Sigmoid colon (tissue), 4 donors: ENCODE results near the gene DLGAP3.

Experiments used
- EP300 ChIP-seq, 4 donors: sonication (generic); formaldehyde crosslinking; IDR thresholded peaks; one replicate each; pipeline ENCODE4 v1.6.1; 2017; ENCODE audit warnings: antibody characterized with exemption in 4 of 4
- POLR2A ChIP-seq, 2 donors: fragments of 450-650 bp; IDR thresholded peaks; one replicate each; pipeline ENCODE4 v1.6.1; 2016; ENCODE audit warnings: antibody characterized with exemption in 2 of 2, mild to moderate bottlenecking in 2 of 2, moderate library complexity in 2 of 2
- POLR2AphosphoS5 ChIP-seq, 4 donors: sonication (generic); formaldehyde crosslinking; IDR thresholded peaks; one replicate each; pipeline ENCODE4 v1.6.1; 2017; ENCODE audit warnings: antibody characterized with exemption in 4 of 4
- TF ChIP-seq, protein P1 (sequence below), 4 experiments: fragments of 450-650 bp in 3 of 4; fragments of 200-600 bp in 1 of 4; IDR thresholded peaks; one replicate each; pipeline ENCODE4 v1.5.1; 2016 to 2019; ENCODE audit warnings: antibody characterized with exemption in 4 of 4, mild to moderate bottlenecking in 3 of 4, moderate library complexity in 2 of 4

- TF ChIP-seq, protein P1, sequence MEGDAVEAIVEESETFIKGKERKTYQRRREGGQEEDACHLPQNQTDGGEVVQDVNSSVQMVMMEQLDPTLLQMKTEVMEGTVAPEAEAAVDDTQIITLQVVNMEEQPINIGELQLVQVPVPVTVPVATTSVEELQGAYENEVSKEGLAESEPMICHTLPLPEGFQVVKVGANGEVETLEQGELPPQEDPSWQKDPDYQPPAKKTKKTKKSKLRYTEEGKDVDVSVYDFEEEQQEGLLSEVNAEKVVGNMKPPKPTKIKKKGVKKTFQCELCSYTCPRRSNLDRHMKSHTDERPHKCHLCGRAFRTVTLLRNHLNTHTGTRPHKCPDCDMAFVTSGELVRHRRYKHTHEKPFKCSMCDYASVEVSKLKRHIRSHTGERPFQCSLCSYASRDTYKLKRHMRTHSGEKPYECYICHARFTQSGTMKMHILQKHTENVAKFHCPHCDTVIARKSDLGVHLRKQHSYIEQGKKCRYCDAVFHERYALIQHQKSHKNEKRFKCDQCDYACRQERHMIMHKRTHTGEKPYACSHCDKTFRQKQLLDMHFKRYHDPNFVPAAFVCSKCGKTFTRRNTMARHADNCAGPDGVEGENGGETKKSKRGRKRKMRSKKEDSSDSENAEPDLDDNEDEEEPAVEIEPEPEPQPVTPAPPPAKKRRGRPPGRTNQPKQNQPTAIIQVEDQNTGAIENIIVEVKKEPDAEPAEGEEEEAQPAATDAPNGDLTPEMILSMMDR (IDR thresholded peaks at IDR 0.05), result no peak
- TF ChIP-seq EP300 (IDR thresholded peaks at IDR 0.05) (no peak), POLR2AphosphoS5 (IDR thresholded peaks at IDR 0.05) (no peak), POLR2A (IDR thresholded peaks at IDR 0.05) (no peak)
Observed at GRCh38 chr1:34927316-34927715, 2.1 kb downstream of the DLGAP3 start.
